GM21381 (cell line): ENCODE measurements around the gene NAA50.

Source experiments
- ATAC-seq: cut with Tn5 transposase; IDR thresholded peaks from one replicate; pipeline ENCODE4 v1.9.1; 2021; ENCODE audit warnings: mild to moderate bottlenecking, moderate library complexity; ENCODE audit not compliant: unreplicated experiment

The NAA50 gene

GRCh38 chr3:113745756-113746547, at the start of gene NAA50:
NAA50 (minus strand) TSS chr3:113746249; CDS start chr3:113745949, 300 bp downstream.
- ATAC-seq: peak; percentile 47

DNA sequence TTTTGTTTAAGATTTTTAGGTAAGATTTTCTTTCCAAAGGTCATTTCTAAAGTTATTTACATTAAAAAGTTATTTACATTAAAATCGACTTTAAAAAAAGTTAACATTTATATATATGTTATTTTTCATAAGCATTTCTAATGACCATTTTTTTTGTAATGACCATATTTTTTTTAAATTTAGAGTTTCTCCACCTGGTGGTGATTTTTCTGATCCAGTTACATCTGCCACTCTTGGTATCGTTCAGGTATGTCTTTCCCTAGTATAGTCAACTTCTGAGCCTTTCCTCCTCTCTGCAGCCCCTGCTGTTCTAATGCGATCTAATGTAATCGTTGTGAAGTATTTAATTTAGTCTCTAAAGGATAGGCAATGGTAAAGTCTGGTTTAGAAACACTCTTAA, 49.6 kb upstream of the NAA50 start:
- no peak for ATAC-seq

GRCh38 chr3:113794526-113794925, 48.5 kb upstream of the NAA50 start:
- ATAC-seq: no peak

DNA sequence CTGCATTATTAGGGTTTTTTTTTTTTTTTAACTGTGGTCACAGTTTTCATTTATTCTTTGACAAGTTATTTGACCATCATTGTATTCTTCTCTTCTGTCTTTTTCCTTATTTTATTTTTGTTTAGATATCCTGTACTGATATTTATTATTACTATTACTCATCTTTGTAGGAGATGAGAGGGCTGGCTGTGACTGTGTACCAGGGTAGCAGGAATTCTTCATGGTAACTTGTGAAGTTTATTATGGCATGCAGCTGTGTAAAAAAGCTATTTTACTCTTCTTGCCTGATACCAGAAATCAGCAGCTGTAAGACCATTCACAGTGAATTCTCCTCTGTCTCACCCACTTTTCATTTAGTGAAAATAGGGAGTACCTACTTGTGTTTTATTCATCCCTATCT, 45.3 kb upstream of the NAA50 start:
- no peak for ATAC-seq

- no peak for ATAC-seq
Measured at GRCh38 chr3:113783980-113784379, 37.9 kb upstream of the NAA50 start.

DNA sequence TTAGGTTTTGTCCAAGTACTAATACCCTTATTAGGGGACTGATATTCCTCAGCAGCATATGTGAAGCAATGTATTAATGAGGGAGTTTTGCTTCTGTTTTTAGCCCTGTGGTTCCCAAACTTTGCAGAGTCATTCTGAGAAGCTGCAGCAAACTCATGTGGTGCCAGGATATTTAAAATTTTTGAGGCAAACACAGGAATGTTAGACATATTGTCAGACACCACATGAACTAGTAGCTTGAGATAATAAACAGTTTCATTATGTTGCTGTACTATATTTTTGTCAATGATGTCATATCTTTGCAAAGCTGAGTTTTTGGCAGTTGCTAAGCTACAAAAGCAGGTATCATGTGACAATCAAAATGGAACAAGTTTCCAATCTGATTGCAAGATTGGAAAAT, 37.4 kb upstream of the NAA50 start:
- peak; percentile 51 for ATAC-seq

GRCh38 chr3:113776564-113776963, 30.5 kb upstream of the NAA50 start:
- ATAC-seq: no peak

- ATAC-seq: no peak
Measured at GRCh38 chr3:113775516-113775915, 29.5 kb upstream of the NAA50 start.

- ATAC-seq: no peak
Measured at GRCh38 chr3:113773381-113773780, 27.3 kb upstream of the NAA50 start.

GRCh38 chr3:113771993-113772392, 25.9 kb upstream of the NAA50 start:
- ATAC-seq: no peak

- peak; percentile 69 for ATAC-seq
Measured at GRCh38 chr3:113769551-113769950, 23.5 kb upstream of the NAA50 start.

DNA sequence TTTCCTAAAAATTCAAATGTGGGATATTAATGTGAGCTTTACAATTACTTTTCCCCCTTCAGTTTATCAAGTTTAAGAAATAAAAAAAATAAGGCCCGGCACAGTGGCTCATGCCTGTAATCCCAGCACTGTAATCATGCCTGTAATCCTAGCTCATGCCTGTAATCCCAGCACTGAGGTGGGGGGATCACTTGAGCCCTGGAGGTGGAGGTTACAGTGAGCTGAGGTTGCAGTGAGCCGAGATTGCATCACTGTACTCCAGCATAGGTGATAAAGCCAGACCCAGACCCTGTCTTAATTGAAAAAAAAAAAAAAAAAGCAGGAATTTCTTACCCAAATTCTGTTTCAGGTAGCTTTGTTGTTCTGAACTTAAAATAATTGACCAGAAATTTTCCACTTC, 18.6 kb upstream of the NAA50 start:
- ATAC-seq: no peak

- ATAC-seq: no peak
Measured at GRCh38 chr3:113758389-113759024, 12.5 kb upstream of the NAA50 start.

- ATAC-seq: peak; percentile 65
Measured at GRCh38 chr3:113754494-113755159, 8.6 kb upstream of the NAA50 start.

GRCh38 chr3:113753376-113753985, 7.4 kb upstream of the NAA50 start:
- ATAC-seq: no peak

DNA sequence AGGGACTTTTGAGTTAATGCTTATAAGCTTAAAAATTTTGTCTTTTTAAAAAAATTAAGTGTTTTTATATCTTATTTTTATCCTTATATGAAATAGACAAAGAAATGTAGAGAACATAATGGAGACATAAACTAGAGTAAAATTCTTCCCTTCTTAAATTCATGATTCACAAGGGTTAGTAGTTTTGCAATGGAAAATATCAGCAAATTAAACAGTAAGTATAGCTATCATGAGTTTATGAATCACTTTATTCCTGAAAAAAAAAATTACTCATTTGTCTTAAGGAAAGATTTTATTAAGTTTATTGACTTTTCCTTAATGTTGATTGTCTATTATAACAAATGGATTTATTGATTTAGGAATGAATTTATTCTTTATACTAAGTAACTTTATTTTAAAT, 5.1 kb upstream of the NAA50 start:
- ATAC-seq: no peak

DNA sequence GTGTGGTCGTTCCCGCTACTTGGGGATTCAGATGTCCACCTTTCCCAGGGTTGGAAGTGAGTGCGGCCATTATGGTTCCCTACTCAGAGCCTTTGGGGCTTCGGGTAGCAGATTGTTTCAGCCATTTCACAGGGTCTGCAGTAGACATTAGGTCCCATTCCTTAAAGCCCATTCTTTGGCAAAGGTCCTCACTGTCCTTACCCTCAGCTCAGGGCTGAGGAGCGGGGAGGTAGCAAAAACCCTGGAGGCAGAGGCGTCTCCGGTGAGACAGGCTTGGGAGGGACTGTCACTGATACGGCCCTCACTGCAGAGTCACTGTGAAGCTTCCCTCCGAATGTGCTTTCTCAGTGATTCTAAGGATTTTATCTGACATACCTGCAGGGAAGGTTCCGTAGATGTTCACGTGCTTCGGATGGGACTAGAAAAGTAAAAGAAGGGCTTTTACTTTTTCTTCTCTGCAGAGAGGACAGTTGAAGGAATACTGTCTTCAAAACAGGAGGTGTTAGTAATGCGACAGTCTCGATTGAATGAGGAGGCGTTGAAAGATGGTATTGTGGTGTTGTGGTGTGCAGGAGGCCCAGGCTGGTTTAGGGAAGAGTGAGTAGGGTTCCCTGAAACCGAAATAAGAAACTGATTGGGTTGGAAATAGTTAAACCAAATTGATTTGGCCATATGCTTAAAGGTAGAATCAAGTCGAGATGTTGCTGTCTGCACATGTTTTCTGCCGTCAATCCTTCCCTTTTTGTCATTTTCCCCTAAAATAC, 1.4 kb upstream of the NAA50 start:
- ATAC-seq: peak; percentile 13

DNA sequence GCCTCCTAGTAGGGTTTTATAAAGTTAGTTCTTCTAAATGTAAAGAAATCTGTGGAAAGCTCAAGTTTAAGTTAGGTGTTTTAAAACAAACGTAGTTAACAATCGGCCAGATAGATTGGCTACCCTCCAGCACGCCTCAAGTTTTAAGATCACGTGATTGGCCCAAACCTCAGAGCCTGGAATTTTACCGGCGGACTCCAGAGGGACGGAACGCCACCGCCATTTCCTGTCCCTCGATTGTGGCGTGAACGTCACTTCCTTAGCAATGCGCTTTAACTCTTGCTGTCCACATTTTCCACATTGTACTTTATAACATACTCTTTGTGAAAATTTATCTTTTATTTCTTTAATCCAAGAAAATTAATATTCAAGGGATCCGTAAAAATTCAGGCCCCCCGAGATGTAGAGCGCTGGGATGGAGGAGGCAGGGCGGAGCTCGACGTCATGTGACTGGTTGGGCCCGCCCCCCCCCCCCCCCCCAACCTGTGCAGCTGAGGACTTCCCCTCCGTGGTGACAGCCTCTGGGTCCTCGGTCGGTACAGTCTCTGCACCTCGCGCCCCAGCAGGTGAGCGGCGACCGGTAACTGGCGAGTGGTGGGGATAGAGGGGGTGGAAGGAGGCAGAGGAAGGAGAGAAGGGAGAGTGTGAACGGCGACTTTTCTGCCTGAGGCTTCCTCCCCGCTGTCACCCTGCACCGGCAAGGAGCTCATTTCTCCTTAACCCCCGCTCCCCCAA, 666 bp upstream of the NAA50 start, which contains the start of gene ATP6V1A:
Gene ATP6V1A, plus strand, starts transcription at position 488 of the 735 bp plus-strand sequence. CDS start 31,719 bp downstream, outside the sequence.
- peak; percentile 43 for ATAC-seq

GRCh38 chr3:113744941-113745755, 901 bp downstream of the NAA50 start:
- peak; percentile 51 for ATAC-seq
